Neural cell (in vitro differentiated cells): ENCODE results near the gene ENPP7. TPM values are rescaled to one million over a fixed set of nuclear protein-coding genes. Genes with fewer than 3 reads are reported as not detected.

ENCODE experiments used
- H2AFZ ChIP-seq: fragments of 200-600, 300-800 bp; sonication (generic), shearing (Covaris generic); 2 replicates; pipeline ENCODE4 v1.6.0; 2014; ENCODE audit warnings: low read depth, mild to moderate bottlenecking, antibody characterized with exemption, low read length, moderate library complexity
- H3F3A ChIP-seq: fragments of 200-600 bp; shearing (Covaris generic); 2 replicates; pipeline ENCODE4 v1.6.1; 2016; ENCODE audit warnings: mild to moderate bottlenecking, moderate library complexity, mixed read lengths, antibody characterized with exemption, low read length; ENCODE audit not compliant: insufficient read depth, poor library complexity, severe bottlenecking
- H3K27ac ChIP-seq: fragments of 200-600, 300-800 bp; sonication (generic), shearing (Covaris generic); 2 replicates; pipeline ENCODE4 v1.5.1; 2014; ENCODE audit warnings: mild to moderate bottlenecking, low read length, moderate library complexity
- H3K27me3 ChIP-seq: fragments of 300-800, 200-600 bp; sonication (generic), shearing (Covaris generic); 2 replicates; pipeline ENCODE4 v1.6.0; 2014; ENCODE audit warnings: mild to moderate bottlenecking, low read depth, low read length, moderate library complexity; ENCODE audit not compliant: insufficient read depth
- H3K36me3 ChIP-seq: fragments of 300-800, 200-600 bp; sonication (generic), shearing (Covaris generic); 2 replicates; pipeline ENCODE4 v1.5.1; 2014; ENCODE audit warnings: mild to moderate bottlenecking, antibody characterized with exemption, low read length, moderate library complexity; ENCODE audit not compliant: insufficient read depth
- H3K4me2 ChIP-seq: fragments of 300-800, 200-600 bp; sonication (generic), shearing (Covaris generic); 2 replicates; pipeline ENCODE4 v1.6.0; 2014; ENCODE audit warnings: mild to moderate bottlenecking, low read length
- H3K4me3 ChIP-seq: fragments of 300-800, 200-600 bp; sonication (generic), shearing (Covaris generic); 2 replicates; pipeline ENCODE4 v1.5.1; 2014; ENCODE audit warnings: mild to moderate bottlenecking, low read length, moderate library complexity
- H3K79me2 ChIP-seq: fragments of 200-600 bp; shearing (Covaris generic); replicated peaks from 2 replicates; pipeline ENCODE4 v1.6.0; 2014; ENCODE audit warnings: mild to moderate bottlenecking, low read length, moderate library complexity; ENCODE audit not compliant: insufficient read depth
- H3K9ac ChIP-seq: fragments of 300-800, 200-600 bp; sonication (generic), shearing (Covaris generic); 2 replicates; pipeline ENCODE4 v1.6.1; 2016; ENCODE audit warnings: mild to moderate bottlenecking, low read length, mixed read lengths
- H3K9me2 ChIP-seq: fragments of 200-600 bp; shearing (Covaris generic); 2 replicates; pipeline ENCODE4 v1.6.1; 2016; ENCODE audit warnings: mild to moderate bottlenecking, low read length, mixed read lengths; ENCODE audit not compliant: insufficient read depth
- H3K9me3 ChIP-seq: fragments of 200-600, 300-800 bp; sonication (generic), shearing (Covaris generic); 2 replicates; pipeline ENCODE4 v1.6.1; 2016; ENCODE audit warnings: mild to moderate bottlenecking, mixed run types, low read length, moderate library complexity, mixed read lengths
- H4K20me1 ChIP-seq: fragments of 200-600 bp; shearing (Covaris generic); 2 replicates; pipeline ENCODE4 v1.6.1; 2016; ENCODE audit warnings: mild to moderate bottlenecking, mixed run types; ENCODE audit not compliant: insufficient read depth
- CTCF ChIP-seq: fragments of 450-650 bp; IDR thresholded peaks from 2 replicates; pipeline ENCODE4 v1.5.1; 2014; ENCODE audit warnings: antibody characterized with exemption, mild to moderate bottlenecking, moderate library complexity; ENCODE audit not compliant: poor library complexity, severe bottlenecking
- EP300 ChIP-seq: fragments of 450-650 bp; conservative IDR thresholded peaks from 2 replicates; pipeline ENCODE4 v1.6.1; 2014; ENCODE audit warnings: antibody characterized with exemption, mild to moderate bottlenecking, moderate library complexity; ENCODE audit not compliant: poor library complexity, severe bottlenecking
- EZH2 ChIP-seq: fragments of 200-600, 300-800 bp; shearing (Covaris generic), sonication (generic); IDR thresholded peaks from 2 replicates; pipeline ENCODE4 v1.6.1; 2014; ENCODE audit warnings: antibody characterized with exemption, low read length, borderline replicate concordance, mild to moderate bottlenecking; ENCODE audit not compliant: insufficient read depth, poor library complexity, severe bottlenecking
- MXI1 ChIP-seq: fragments of 450-650 bp; conservative IDR thresholded peaks from 2 replicates; pipeline ENCODE4 v1.6.1; 2014; ENCODE audit warnings: antibody characterized with exemption, mild to moderate bottlenecking; ENCODE audit not compliant: poor library complexity, severe bottlenecking
- RAD21 ChIP-seq: fragments of 450-650 bp; conservative IDR thresholded peaks from 2 replicates; pipeline ENCODE4 v1.6.1; 2014; ENCODE audit warnings: antibody characterized with exemption, mild to moderate bottlenecking, moderate library complexity
- REST ChIP-seq: IDR thresholded peaks from 2 replicates; pipeline ENCODE4 v1.6.1; 2012; ENCODE audit warnings: borderline replicate concordance
- SMC3 ChIP-seq: fragments of 450-650 bp; conservative IDR thresholded peaks from 2 replicates; pipeline ENCODE4 v1.6.1; 2014; ENCODE audit warnings: antibody characterized with exemption, mild to moderate bottlenecking, moderate library complexity; ENCODE audit not compliant: poor library complexity
- TAF1 ChIP-seq: IDR thresholded peaks from 2 replicates; pipeline ENCODE4 v1.6.1; 2012; ENCODE audit warnings: low read depth
- polyA plus RNA-seq: library from polyadenylated mRNA; depleted of rRNA; stranded (reverse); fragments of >200 nt; gene quantifications from 2 replicates; pipeline ENCODE4 v1.2.3, GENCODE V29; 2014

ENPP7 gene
- polyA plus RNA-seq, 1 donor from 2014 or later, result not detected

DNA sequence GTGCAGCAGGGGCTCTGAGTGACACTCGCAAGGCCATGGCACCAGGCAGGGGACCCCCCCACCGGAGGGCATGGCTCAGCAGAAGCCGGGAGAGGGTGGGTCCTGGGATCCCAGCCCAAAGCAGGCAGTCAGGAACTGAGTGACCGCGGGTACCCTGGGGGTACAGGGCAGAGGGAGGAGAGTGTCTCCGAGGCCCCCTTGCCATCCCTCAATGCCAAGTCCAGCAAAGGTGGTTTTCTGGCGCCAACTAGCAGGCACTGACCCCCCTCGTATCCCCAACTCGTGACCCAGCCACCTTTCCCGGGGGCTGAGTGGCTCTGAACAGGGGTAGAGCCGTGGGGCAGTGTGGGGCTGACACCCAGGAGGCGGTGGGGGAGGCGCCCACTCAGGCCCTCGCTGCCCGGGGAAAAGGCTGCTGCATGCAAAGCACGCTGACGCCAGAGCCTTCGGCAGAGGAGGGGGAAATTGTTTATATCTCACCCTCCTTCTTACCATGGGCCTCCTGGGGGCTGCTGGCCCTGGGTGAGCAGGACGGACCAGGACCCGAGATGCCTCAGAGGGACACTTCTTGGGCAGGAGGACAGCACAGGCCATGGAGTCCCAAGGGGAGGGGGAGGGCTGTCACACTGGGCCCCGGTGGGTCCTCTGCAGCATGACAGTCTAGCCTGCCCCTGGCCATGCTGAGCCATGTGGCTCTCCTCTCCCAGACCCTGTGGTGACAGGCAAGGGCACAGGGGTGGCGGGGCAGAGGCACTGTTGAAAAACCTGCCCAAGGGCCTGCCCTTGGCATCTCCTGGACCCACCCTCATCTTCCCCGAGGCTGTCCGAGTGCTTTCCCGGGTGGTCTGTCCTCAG is 14.6 kb upstream of the ENPP7 start:
- no peaks in the 10 kb centered on the region for H4K20me1 ChIP-seq
- H3K9ac ChIP-seq, result no peak overlapping the region
- no peaks in the 10 kb centered on the region for H3F3A ChIP-seq
- no peaks in the 10 kb centered on the region for H3K79me2 ChIP-seq
- no peaks in the 10 kb centered on the region for H3K9me2 ChIP-seq
- H3K4me3 ChIP-seq, result no peak overlapping the region
- H3K9me3 ChIP-seq, result no peaks in the 10 kb centered on the region
- H3K27ac ChIP-seq, result no peak overlapping the region
- no peaks in the 10 kb centered on the region for H3K27me3 ChIP-seq
- no peaks in the 10 kb centered on the region for H3K36me3 ChIP-seq
- no peak overlapping the region for H3K4me2 ChIP-seq
- no peak overlapping the region for H2AFZ ChIP-seq
- TF ChIP-seq CTCF (no peak), RAD21 (no peak), EP300 (no peak), SMC3 (no peak), TAF1 (no peak), EZH2 (no peak), REST (no peak), MXI1 (no peak)

DNA sequence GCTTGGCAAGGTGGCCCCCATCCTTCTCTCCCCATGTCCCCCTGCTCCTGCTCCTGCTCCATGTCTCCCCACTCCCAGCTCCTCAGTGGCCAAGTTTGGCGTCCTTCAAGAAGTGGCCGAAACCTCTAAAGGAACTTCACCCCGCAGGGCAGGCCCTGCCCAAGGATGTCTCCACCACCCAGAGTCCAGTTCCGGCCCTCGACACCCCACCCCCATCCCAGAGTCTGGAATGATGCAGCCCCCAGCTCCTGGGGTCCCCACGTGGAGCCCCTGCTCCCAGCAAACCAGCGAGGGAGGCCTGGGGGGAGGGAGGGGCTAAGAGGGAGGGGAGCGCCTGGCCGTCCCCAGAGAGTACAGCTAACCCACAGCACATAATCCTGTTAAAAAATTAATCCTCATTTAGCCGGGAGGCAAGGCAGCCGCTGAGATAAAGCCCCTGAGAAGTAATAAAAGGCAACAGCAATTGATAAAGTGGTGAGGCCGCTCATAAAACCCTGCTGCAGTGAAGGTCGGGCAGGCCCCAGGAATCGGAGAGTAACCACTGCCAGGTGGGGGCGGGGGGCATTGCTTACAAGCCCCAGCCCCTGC is 9.9 kb upstream of the ENPP7 start:
- no peaks in the 10 kb centered on the region for H3K36me3 ChIP-seq
- H3K27me3 ChIP-seq, result no peaks in the 10 kb centered on the region
- H3K79me2 ChIP-seq, result no peaks in the 10 kb centered on the region
- H3K27ac ChIP-seq, result no peak overlapping the region
- TF ChIP-seq RAD21, result no peak
- TF ChIP-seq CTCF, result no peak
- TF ChIP-seq REST, result no peak
- TF ChIP-seq EP300, result no peak
- no peak overlapping the region for H3K4me2 ChIP-seq
- no peak overlapping the region for H3K9ac ChIP-seq
- no peak overlapping the region for H2AFZ ChIP-seq
- no peaks in the 10 kb centered on the region for H4K20me1 ChIP-seq
- H3K4me3 ChIP-seq, result no peak overlapping the region
- H3K9me3 ChIP-seq, result no peaks in the 10 kb centered on the region
- no peaks in the 10 kb centered on the region for H3F3A ChIP-seq
- no peaks in the 10 kb centered on the region for H3K9me2 ChIP-seq
